ENCODE data around the gene ERCC8. TPM values are rescaled to one million over a fixed set of nuclear protein-coding genes. Genes with fewer than 3 reads are reported as not detected.

ERCC8 gene
- total and polyA plus RNA-seq, 10 of the 15 experiments (the other 5 are each of a cell fraction or from before 2014, with no cell fraction given): 10.4 to 31.2 (median 16.4) TPM

DNA sequence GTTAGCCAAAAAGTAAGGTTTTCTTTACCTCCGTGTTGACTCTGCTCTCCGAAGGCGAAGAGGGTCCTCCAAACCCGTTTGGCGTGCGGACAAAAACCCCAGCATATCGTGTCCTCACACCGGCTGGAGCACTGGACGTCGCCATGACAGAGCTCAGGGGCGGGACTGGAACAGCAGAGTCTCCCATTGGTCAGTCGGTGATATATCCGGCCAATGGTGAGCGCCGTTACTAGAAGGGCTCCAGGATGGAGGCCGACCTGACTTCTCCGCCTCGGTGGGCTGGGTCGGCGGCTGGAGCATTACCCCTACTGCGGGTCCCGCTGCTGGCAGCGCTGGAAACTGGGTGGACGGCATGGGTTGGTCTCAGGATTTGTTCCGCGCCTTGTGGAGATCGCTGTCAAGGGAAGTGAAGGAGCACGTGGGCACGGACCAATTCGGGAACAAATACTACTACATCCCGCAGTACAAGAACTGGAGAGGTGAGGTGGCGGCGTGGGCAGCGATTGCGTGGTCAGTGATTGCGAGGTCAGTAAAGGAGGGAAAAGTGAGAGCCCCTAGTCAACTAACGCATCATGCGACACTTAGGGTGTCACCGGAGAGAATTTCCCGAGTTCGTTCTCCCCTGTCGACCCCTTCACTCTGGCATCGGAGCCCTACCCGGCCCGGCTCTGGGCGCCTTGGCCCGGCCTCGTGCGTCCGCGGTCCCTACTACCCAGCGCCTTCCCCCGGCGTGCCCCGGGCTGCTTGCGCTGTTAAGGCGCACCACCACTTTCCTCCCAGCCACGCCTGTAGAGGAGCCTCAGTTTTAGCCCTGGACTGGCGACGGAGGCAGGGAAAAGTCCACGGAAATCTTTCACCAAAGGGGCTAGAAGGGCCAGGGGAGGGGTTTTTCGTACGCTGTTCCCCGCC, at the start of gene ERCC8, which contains the start of gene NDUFAF2 (continued):
- no peak for TF ChIP-seq CREB1 (IDR thresholded peaks at IDR 0.05; ENCODE audit: low read depth)
- peak; percentile 44; the same call in 1 of the 2 replicates for TF ChIP-seq PML (IDR thresholded peaks at IDR 0.05; ENCODE audit: low read length)
- TF ChIP-seq, protein P1, sequence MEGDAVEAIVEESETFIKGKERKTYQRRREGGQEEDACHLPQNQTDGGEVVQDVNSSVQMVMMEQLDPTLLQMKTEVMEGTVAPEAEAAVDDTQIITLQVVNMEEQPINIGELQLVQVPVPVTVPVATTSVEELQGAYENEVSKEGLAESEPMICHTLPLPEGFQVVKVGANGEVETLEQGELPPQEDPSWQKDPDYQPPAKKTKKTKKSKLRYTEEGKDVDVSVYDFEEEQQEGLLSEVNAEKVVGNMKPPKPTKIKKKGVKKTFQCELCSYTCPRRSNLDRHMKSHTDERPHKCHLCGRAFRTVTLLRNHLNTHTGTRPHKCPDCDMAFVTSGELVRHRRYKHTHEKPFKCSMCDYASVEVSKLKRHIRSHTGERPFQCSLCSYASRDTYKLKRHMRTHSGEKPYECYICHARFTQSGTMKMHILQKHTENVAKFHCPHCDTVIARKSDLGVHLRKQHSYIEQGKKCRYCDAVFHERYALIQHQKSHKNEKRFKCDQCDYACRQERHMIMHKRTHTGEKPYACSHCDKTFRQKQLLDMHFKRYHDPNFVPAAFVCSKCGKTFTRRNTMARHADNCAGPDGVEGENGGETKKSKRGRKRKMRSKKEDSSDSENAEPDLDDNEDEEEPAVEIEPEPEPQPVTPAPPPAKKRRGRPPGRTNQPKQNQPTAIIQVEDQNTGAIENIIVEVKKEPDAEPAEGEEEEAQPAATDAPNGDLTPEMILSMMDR (IDR thresholded peaks at IDR 0.05 in 2 of 3, conservative IDR thresholded peaks at IDR 0.05 in 1 of 3; ENCODE audit: control insufficient read depth in 2 of 3, extremely low read depth in 1 of 3, insufficient read depth in 1 of 3, low read depth in 3 of 3, low read length in 3 of 3): no peak
- TF ChIP-seq NRF1 (conservative IDR thresholded peaks at IDR 0.05; ENCODE audit: low read depth, low read length): no peak
- peak; percentile 44 for TF ChIP-seq FOS (IDR thresholded peaks at IDR 0.05; ENCODE audit: borderline replicate concordance, extremely low read depth, insufficient read length)
- 0 out of 2 replicates have a peak, but pooled peaks have one; percentile 29 for TF ChIP-seq SMARCA5 (IDR thresholded peaks at IDR 0.05)
- TF ChIP-seq RCOR1 (conservative IDR thresholded peaks at IDR 0.05; ENCODE audit: low read depth, low read length): no peak
- no peak for TF ChIP-seq NR2F1 (conservative IDR thresholded peaks at IDR 0.05)
- TF ChIP-seq, protein P2, sequence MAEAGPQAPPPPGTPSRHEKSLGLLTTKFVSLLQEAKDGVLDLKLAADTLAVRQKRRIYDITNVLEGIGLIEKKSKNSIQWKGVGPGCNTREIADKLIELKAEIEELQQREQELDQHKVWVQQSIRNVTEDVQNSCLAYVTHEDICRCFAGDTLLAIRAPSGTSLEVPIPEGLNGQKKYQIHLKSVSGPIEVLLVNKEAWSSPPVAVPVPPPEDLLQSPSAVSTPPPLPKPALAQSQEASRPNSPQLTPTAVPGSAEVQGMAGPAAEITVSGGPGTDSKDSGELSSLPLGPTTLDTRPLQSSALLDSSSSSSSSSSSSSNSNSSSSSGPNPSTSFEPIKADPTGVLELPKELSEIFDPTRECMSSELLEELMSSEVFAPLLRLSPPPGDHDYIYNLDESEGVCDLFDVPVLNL (IDR thresholded peaks at IDR 0.05; ENCODE audit: low read depth, low read length): no peak
- 0 out of 2 replicates have a peak, but pooled peaks have one; percentile 25 for TF ChIP-seq DPF2 (IDR thresholded peaks at IDR 0.05)
- no peak for TF ChIP-seq CBX5 (IDR thresholded peaks at IDR 0.05; ENCODE audit: low read depth)
- TF ChIP-seq, protein P3, sequence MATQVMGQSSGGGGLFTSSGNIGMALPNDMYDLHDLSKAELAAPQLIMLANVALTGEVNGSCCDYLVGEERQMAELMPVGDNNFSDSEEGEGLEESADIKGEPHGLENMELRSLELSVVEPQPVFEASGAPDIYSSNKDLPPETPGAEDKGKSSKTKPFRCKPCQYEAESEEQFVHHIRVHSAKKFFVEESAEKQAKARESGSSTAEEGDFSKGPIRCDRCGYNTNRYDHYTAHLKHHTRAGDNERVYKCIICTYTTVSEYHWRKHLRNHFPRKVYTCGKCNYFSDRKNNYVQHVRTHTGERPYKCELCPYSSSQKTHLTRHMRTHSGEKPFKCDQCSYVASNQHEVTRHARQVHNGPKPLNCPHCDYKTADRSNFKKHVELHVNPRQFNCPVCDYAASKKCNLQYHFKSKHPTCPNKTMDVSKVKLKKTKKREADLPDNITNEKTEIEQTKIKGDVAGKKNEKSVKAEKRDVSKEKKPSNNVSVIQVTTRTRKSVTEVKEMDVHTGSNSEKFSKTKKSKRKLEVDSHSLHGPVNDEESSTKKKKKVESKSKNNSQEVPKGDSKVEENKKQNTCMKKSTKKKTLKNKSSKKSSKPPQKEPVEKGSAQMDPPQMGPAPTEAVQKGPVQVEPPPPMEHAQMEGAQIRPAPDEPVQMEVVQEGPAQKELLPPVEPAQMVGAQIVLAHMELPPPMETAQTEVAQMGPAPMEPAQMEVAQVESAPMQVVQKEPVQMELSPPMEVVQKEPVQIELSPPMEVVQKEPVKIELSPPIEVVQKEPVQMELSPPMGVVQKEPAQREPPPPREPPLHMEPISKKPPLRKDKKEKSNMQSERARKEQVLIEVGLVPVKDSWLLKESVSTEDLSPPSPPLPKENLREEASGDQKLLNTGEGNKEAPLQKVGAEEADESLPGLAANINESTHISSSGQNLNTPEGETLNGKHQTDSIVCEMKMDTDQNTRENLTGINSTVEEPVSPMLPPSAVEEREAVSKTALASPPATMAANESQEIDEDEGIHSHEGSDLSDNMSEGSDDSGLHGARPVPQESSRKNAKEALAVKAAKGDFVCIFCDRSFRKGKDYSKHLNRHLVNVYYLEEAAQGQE (IDR thresholded peaks at IDR 0.05; ENCODE audit: low read depth, low read length): no peak
- TF ChIP-seq EGR1 (IDR thresholded peaks at IDR 0.05; ENCODE audit: borderline replicate concordance in 1 of 2, low read depth in 2 of 2, low read length in 2 of 2): peak in 1 of 2 experiments; percentile 20; a peak in 1 of 3 replicates
- no peak for TF ChIP-seq SREBF1 (IDR thresholded peaks at IDR 0.05; ENCODE audit: low read length)
- TF ChIP-seq, protein P4, sequence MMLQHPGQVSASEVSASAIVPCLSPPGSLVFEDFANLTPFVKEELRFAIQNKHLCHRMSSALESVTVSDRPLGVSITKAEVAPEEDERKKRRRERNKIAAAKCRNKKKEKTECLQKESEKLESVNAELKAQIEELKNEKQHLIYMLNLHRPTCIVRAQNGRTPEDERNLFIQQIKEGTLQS (IDR thresholded peaks at IDR 0.05; ENCODE audit: borderline replicate concordance, extremely low read depth, low read depth, low read length): no peak
- no peak for TF ChIP-seq NFXL1 (IDR thresholded peaks at IDR 0.05; ENCODE audit: borderline replicate concordance)
- TF ChIP-seq EZH2 (IDR thresholded peaks at IDR 0.05; ENCODE audit: borderline replicate concordance, control insufficient read depth, low read depth, low read length): no peak
- TF ChIP-seq NFIC (IDR thresholded peaks at IDR 0.05; ENCODE audit: low read depth, low read length): no peak
- no peak for TF ChIP-seq CHD4 (IDR thresholded peaks at IDR 0.05)
- TF ChIP-seq PAX8 (IDR thresholded peaks at IDR 0.05): no peak
